GM18858 (cell line): ENCODE measurements around the gene CD99.
A peak's percentile ranks its signal among the peaks of the same experiment; 100 is the strongest.
"Not testable (repeated sequence)": the region's sequence is repeated elsewhere in the genome, so short reads cannot be mapped to it uniquely, and the experiment has no call there.

Source experiments
- ATAC-seq: cut with Tn5 transposase; IDR thresholded peaks from one replicate; pipeline ENCODE4 v1.9.1; 2021; ENCODE audit not compliant: unreplicated experiment

The CD99 gene

GRCh38 chrX:2675657-2676200 lies 15.4 kb upstream of the CD99 start:
- not testable (repeated sequence) for ATAC-seq

GRCh38 chrX:2676794-2677675 lies 14.1 kb upstream of the CD99 start:
- ATAC-seq, result no peak

- no peak for ATAC-seq
Observed at GRCh38 chrX:2677764-2678163, 13.3 kb upstream of the CD99 start.

GRCh38 chrX:2678583-2678982 lies 12.5 kb upstream of the CD99 start:
- no peak for ATAC-seq

- no peak for ATAC-seq
Observed at GRCh38 chrX:2679534-2680485, 11.3 kb upstream of the CD99 start.

GRCh38 chrX:2680486-2681348 lies 10.4 kb upstream of the CD99 start:
- no peak for ATAC-seq

- ATAC-seq, result no peak
Observed at GRCh38 chrX:2682565-2683177, 8.4 kb upstream of the CD99 start.

- ATAC-seq, result no peak
Observed at GRCh38 chrX:2684256-2684655, 6.8 kb upstream of the CD99 start.

- ATAC-seq, result no peak
Observed at GRCh38 chrX:2685886-2686285, 5.2 kb upstream of the CD99 start.

- ATAC-seq, result no peak
Observed at GRCh38 chrX:2689773-2690666, 1.1 kb upstream of the CD99 start.

- no peak for ATAC-seq
Observed at GRCh38 chrX:2691543-2692220, 587 bp downstream of the CD99 start.

GRCh38 chrX:2692221-2693112 lies 1.4 kb downstream of the CD99 start:
- ATAC-seq, result no peak

GRCh38 chrX:2693113-2694002 lies 2.3 kb downstream of the CD99 start:
- ATAC-seq, result no peak

GRCh38 chrX:2694914-2695267 lies 3.8 kb downstream of the CD99 start:
- ATAC-seq, result no peak

- peak; percentile 97 for ATAC-seq
Observed at GRCh38 chrX:2696698-2697215, 5.7 kb downstream of the CD99 start.

- ATAC-seq, result no peak
Observed at GRCh38 chrX:2697306-2697705, 6.2 kb downstream of the CD99 start.
